IPS-18c (cell line): ENCODE data around the gene PLEKHA7.
"Not testable (repeated sequence)": the region's sequence is repeated elsewhere in the genome, so short reads cannot be mapped to it uniquely, and the experiment has no call there.

ENCODE experiments used
- H3K4me3 ChIP-seq: 2 replicates; pipeline ENCODE4 v1.7.0; 2013; ENCODE audit warnings: low read depth, mild to moderate bottlenecking, low read length, moderate library complexity; ENCODE audit not compliant: insufficient read depth
- H3K9me3 ChIP-seq: one replicate; pipeline ENCODE4 v1.6.1; 2013; ENCODE audit warnings: mild to moderate bottlenecking, low read length, moderate library complexity; ENCODE audit not compliant: control insufficient read depth, insufficient read depth

Gene PLEKHA7

GRCh38 chr11:16933756-16934603, 80.2 kb downstream of the PLEKHA7 start:
- H3K9me3 ChIP-seq: no peaks in the 10 kb centered on the region
- no peak overlapping the region for H3K4me3 ChIP-seq

- no peaks in the 10 kb centered on the region for H3K9me3 ChIP-seq
- H3K4me3 ChIP-seq: no peak overlapping the region
These were observed 80.9 kb downstream of the PLEKHA7 start for GRCh38 chr11:16933291-16933690.

GRCh38 chr11:16928044-16928443, 86.2 kb downstream of the PLEKHA7 start:
- H3K9me3 ChIP-seq: no peaks in the 10 kb centered on the region
- no peak overlapping the region for H3K4me3 ChIP-seq

- H3K4me3 ChIP-seq: no peak overlapping the region
These were observed 87.2 kb downstream of the PLEKHA7 start for GRCh38 chr11:16926883-16927626.

GRCh38 chr11:16925561-16926065, 88.6 kb downstream of the PLEKHA7 start:
- no peaks in the 10 kb centered on the region for H3K9me3 ChIP-seq
- peak overlapping the region; percentile 55 for H3K4me3 ChIP-seq

More at GRCh38 chr11:16926883-16927626, 87.2 kb downstream of the PLEKHA7 start:
- no peaks in the 10 kb centered on the region for H3K9me3 ChIP-seq

GRCh38 chr11:16924826-16925560, 89.2 kb downstream of the PLEKHA7 start:
- H3K4me3 ChIP-seq: peak overlapping the region; percentile 55

GRCh38 chr11:16924462-16924825, 89.8 kb downstream of the PLEKHA7 start:
- Histone ChIP-seq H3K9me3 (no peaks in the 10 kb centered on the region), H3K4me3 (peak overlapping the region; percentile 55; the same call in 1 of the 2 replicates)

More at GRCh38 chr11:16924826-16925560, 89.2 kb downstream of the PLEKHA7 start:
- no peaks in the 10 kb centered on the region for H3K9me3 ChIP-seq

GRCh38 chr11:16923987-16924386, 90.2 kb downstream of the PLEKHA7 start:
- no peaks in the 10 kb centered on the region for H3K9me3 ChIP-seq
- H3K4me3 ChIP-seq: no peak overlapping the region

- H3K9me3 ChIP-seq: no peaks in the 10 kb centered on the region
- no peak overlapping the region for H3K4me3 ChIP-seq
These were observed 92.5 kb downstream of the PLEKHA7 start for GRCh38 chr11:16921668-16922067.

GRCh38 chr11:16921019-16921418, 93.2 kb downstream of the PLEKHA7 start:
- H3K9me3 ChIP-seq: no peaks in the 10 kb centered on the region
- no peak overlapping the region for H3K4me3 ChIP-seq

GRCh38 chr11:16920559-16920958, 93.7 kb downstream of the PLEKHA7 start:
- no peak overlapping the region for H3K4me3 ChIP-seq
- no peaks in the 10 kb centered on the region for H3K9me3 ChIP-seq

GRCh38 chr11:16918543-16919182, 95.6 kb downstream of the PLEKHA7 start:
- H3K9me3 ChIP-seq, H3K4me3 ChIP-seq: not testable (repeated sequence)

- H3K4me3 ChIP-seq: no peak overlapping the region
These were observed 96.3 kb downstream of the PLEKHA7 start for GRCh38 chr11:16917941-16918340.

GRCh38 chr11:16912692-16913111, 101.5 kb downstream of the PLEKHA7 start:
- H3K4me3 ChIP-seq: no peak overlapping the region
- H3K9me3 ChIP-seq: no peaks in the 10 kb centered on the region

More at GRCh38 chr11:16917941-16918340, 96.3 kb downstream of the PLEKHA7 start:
- no peaks in the 10 kb centered on the region for H3K9me3 ChIP-seq

GRCh38 chr11:16911658-16912057, 102.6 kb downstream of the PLEKHA7 start:
- Histone ChIP-seq H3K4me3 (no peak overlapping the region), H3K9me3 (no peaks in the 10 kb centered on the region)

GRCh38 chr11:16911186-16911585, 103.0 kb downstream of the PLEKHA7 start:
- no peaks in the 10 kb centered on the region for H3K9me3 ChIP-seq
- no peak overlapping the region for H3K4me3 ChIP-seq
